NK-92 (cell line): ENCODE results near the gene FAM76B.

Experiments used
- DNase-seq: peaks from one replicate; lab custom pipeline; 2025; ENCODE audit not compliant: unreplicated experiment; lab: John Stamatoyannopoulos, UW

FAM76B gene

GRCh38 chr11:95734009-95734572 lies 55.5 kb downstream of the FAM76B start:
- no peak for DNase-seq

GRCh38 chr11:95732930-95733602 lies 56.5 kb downstream of the FAM76B start:
- DNase-seq = no peak

- no peak for DNase-seq
Measured at GRCh38 chr11:95729462-95729861, 60.1 kb downstream of the FAM76B start.

- DNase-seq = no peak
Measured at GRCh38 chr11:95728790-95729189, 60.8 kb downstream of the FAM76B start.

GRCh38 chr11:95728094-95728493 lies 61.5 kb downstream of the FAM76B start:
- DNase-seq = no peak

GRCh38 chr11:95727620-95728019 lies 62.0 kb downstream of the FAM76B start:
- DNase-seq = no peak

- no peak for DNase-seq
Measured at GRCh38 chr11:95727111-95727510, 62.5 kb downstream of the FAM76B start.

- DNase-seq = no peak
Measured at GRCh38 chr11:95725196-95725595, 64.4 kb downstream of the FAM76B start.

GRCh38 chr11:95723361-95723942 lies 66.1 kb downstream of the FAM76B start:
- DNase-seq = no peak

- DNase-seq = no peak
Measured at GRCh38 chr11:95720195-95720594, 69.4 kb downstream of the FAM76B start.
